ENCODE data around the gene LRRC47.

Gene LRRC47

GRCh38 chr1:3821004-3821403, 24.7 kb upstream of the LRRC47 start:
- no peaks in the 10 kb centered on the region for H3K27me3 ChIP-seq (ENCODE audit: control insufficient read depth in 3 of 3, insufficient read depth in 3 of 3, low read depth in 1 of 3, low read length in 3 of 3)
- no peak overlapping the region for H2AK5ac ChIP-seq (ENCODE audit: low read depth, low read length)
- H2BK15ac ChIP-seq (ENCODE audit: low read length): no peak overlapping the region
- no peaks in the 10 kb centered on the region for H3K79me1 ChIP-seq (ENCODE audit: low read depth, low read length)
- no peak overlapping the region for H3K9ac ChIP-seq (ENCODE audit: low read depth, low read length, poor library complexity)
- no peak overlapping the region for H2BK120ac ChIP-seq (ENCODE audit: low read depth, low read length)
- H3K4me1 ChIP-seq (ENCODE audit: control insufficient read depth in 2 of 2, insufficient read depth in 1 of 2, low read depth in 1 of 2, low read length in 2 of 2): peaks cover 0 to 8% of the 10 kb centered on the region in 2 donors
- no peak overlapping the region for H3K18ac ChIP-seq (ENCODE audit: low read length)
- no peak overlapping the region for H4K8ac ChIP-seq (ENCODE audit: low read depth, low read length)
- no peak overlapping the region for H3K23ac ChIP-seq (ENCODE audit: low read depth, low read length, poor library complexity)
- no peak overlapping the region for H4K91ac ChIP-seq (ENCODE audit: low read depth, low read length, poor library complexity)
- no peak overlapping the region for H3K27ac ChIP-seq (replicated peaks; ENCODE audit: low read length)
- H3K36me3 ChIP-seq (replicated peaks in 1 of 2; ENCODE audit: control insufficient read depth in 2 of 2, insufficient read depth in 2 of 2, low read length in 2 of 2): peaks cover 25 to 46% of the 10 kb centered on the region in 2 donors
- H3K14ac ChIP-seq (ENCODE audit: low read length): no peak overlapping the region
- no peak overlapping the region for H2BK12ac ChIP-seq (ENCODE audit: low read length)
- DNase-seq (ENCODE audit: low spot score): no peak
- H3K4ac ChIP-seq (ENCODE audit: low read length): no peak overlapping the region
- no CpG with 5 or more reads among the region's 6 CpGs for WGBS, 2 donors (ENCODE audit: extremely low coverage in 2 of 2, insufficient read length in 2 of 2, insufficient replicate concordance in 1 of 2)
- no peak overlapping the region for H3K4me3 ChIP-seq (ENCODE audit: low read length in 2 of 2)
- H2BK5ac ChIP-seq (ENCODE audit: low read length): no peak overlapping the region
- no peak overlapping the region for H3K4me2 ChIP-seq (ENCODE audit: insufficient read depth, low read length, poor library complexity, severe bottlenecking)
- no peaks in the 10 kb centered on the region for H3K9me3 ChIP-seq (replicated peaks in 1 of 2; ENCODE audit: control insufficient read depth in 2 of 2, insufficient read depth in 1 of 2, low read depth in 1 of 2, low read length in 2 of 2)
- no peak overlapping the region for H2AFZ ChIP-seq (ENCODE audit: low read length)

GRCh38 chr1:3820316-3820715, 24.0 kb upstream of the LRRC47 start:
- Histone ChIP-seq H3K4me1 (ENCODE audit: control insufficient read depth in 2 of 2, insufficient read depth in 1 of 2, low read depth in 1 of 2, low read length in 2 of 2) (peaks cover 0 to 8% of the 10 kb centered on the region in 2 donors), H3K23ac (ENCODE audit: low read depth, low read length, poor library complexity) (no peak overlapping the region), H3K27ac (replicated peaks; ENCODE audit: low read length) (no peak overlapping the region), H4K91ac (ENCODE audit: low read depth, low read length, poor library complexity) (no peak overlapping the region), H2BK15ac (ENCODE audit: low read length) (no peak overlapping the region), H2AK5ac (ENCODE audit: low read depth, low read length) (no peak overlapping the region), H2BK12ac (ENCODE audit: low read length) (no peak overlapping the region), H3K4me3 (ENCODE audit: low read length in 2 of 2) (no peak overlapping the region), H3K14ac (ENCODE audit: low read length) (no peak overlapping the region), H3K36me3 (replicated peaks in 1 of 2; ENCODE audit: control insufficient read depth in 2 of 2, insufficient read depth in 2 of 2, low read length in 2 of 2) (peaks cover 21 to 41% of the 10 kb centered on the region in 2 donors), H3K4ac (ENCODE audit: low read length) (no peak overlapping the region), H4K8ac (ENCODE audit: low read depth, low read length) (no peak overlapping the region), H3K9ac (ENCODE audit: low read depth, low read length, poor library complexity) (no peak overlapping the region), H3K4me2 (ENCODE audit: insufficient read depth, low read length, poor library complexity, severe bottlenecking) (no peak overlapping the region), H3K18ac (ENCODE audit: low read length) (no peak overlapping the region), H3K9me3 (replicated peaks in 1 of 2; ENCODE audit: control insufficient read depth in 2 of 2, insufficient read depth in 1 of 2, low read depth in 1 of 2, low read length in 2 of 2) (no peaks in the 10 kb centered on the region), H2AFZ (ENCODE audit: low read length) (no peak overlapping the region), H2BK5ac (ENCODE audit: low read length) (no peak overlapping the region), H3K27me3 (ENCODE audit: control insufficient read depth in 3 of 3, insufficient read depth in 3 of 3, low read depth in 1 of 3, low read length in 3 of 3) (no peaks in the 10 kb centered on the region), H2BK120ac (ENCODE audit: low read depth, low read length) (no peak overlapping the region), H3K79me1 (ENCODE audit: low read depth, low read length) (no peaks in the 10 kb centered on the region)
- WGBS, 2 donors (ENCODE audit: extremely low coverage in 2 of 2, insufficient read length in 2 of 2, insufficient replicate concordance in 1 of 2): no CpG with 5 or more reads among the region's 8 CpGs
- DNase-seq (ENCODE audit: low spot score): no peak

- H4K91ac ChIP-seq (ENCODE audit: low read depth, low read length, poor library complexity): no peak overlapping the region
- no peaks in the 10 kb centered on the region for H3K27me3 ChIP-seq (ENCODE audit: control insufficient read depth in 3 of 3, insufficient read depth in 3 of 3, low read depth in 1 of 3, low read length in 3 of 3)
- no peak overlapping the region for H3K27ac ChIP-seq (replicated peaks; ENCODE audit: low read length)
- no peak overlapping the region for H3K23ac ChIP-seq (ENCODE audit: low read depth, low read length, poor library complexity)
- no peak overlapping the region for H2BK15ac ChIP-seq (ENCODE audit: low read length)
- no peak overlapping the region for H2BK120ac ChIP-seq (ENCODE audit: low read depth, low read length)
- WGBS, 2 donors (ENCODE audit: extremely low coverage in 2 of 2, insufficient read length in 2 of 2, insufficient replicate concordance in 1 of 2): no CpG with 5 or more reads among the region's 10 CpGs
- no peak overlapping the region for H2BK12ac ChIP-seq (ENCODE audit: low read length)
- no peak overlapping the region for H2AFZ ChIP-seq (ENCODE audit: low read length)
- H3K4ac ChIP-seq (ENCODE audit: low read length): no peak overlapping the region
- no peak overlapping the region for H3K9ac ChIP-seq (ENCODE audit: low read depth, low read length, poor library complexity)
- H3K79me1 ChIP-seq (ENCODE audit: low read depth, low read length): no peaks in the 10 kb centered on the region
- DNase-seq (ENCODE audit: low spot score): no peak
- H2BK5ac ChIP-seq (ENCODE audit: low read length): no peak overlapping the region
- peaks cover 22 to 43% of the 10 kb centered on the region in 2 donors for H3K36me3 ChIP-seq (replicated peaks in 1 of 2; ENCODE audit: control insufficient read depth in 2 of 2, insufficient read depth in 2 of 2, low read length in 2 of 2)
- H2AK5ac ChIP-seq (ENCODE audit: low read depth, low read length): no peak overlapping the region
- H3K4me1 ChIP-seq (ENCODE audit: control insufficient read depth in 2 of 2, insufficient read depth in 1 of 2, low read depth in 1 of 2, low read length in 2 of 2): peaks cover 0 to 8% of the 10 kb centered on the region in 2 donors
- H3K4me2 ChIP-seq (ENCODE audit: insufficient read depth, low read length, poor library complexity, severe bottlenecking): no peak overlapping the region
- no peak overlapping the region for H3K4me3 ChIP-seq (ENCODE audit: low read length in 2 of 2)
- H3K14ac ChIP-seq (ENCODE audit: low read length): no peak overlapping the region
- no peak overlapping the region for H3K18ac ChIP-seq (ENCODE audit: low read length)
- no peaks in the 10 kb centered on the region for H3K9me3 ChIP-seq (replicated peaks in 1 of 2; ENCODE audit: control insufficient read depth in 2 of 2, insufficient read depth in 1 of 2, low read depth in 1 of 2, low read length in 2 of 2)
- no peak overlapping the region for H4K8ac ChIP-seq (ENCODE audit: low read depth, low read length)
Observed at GRCh38 chr1:3819771-3820200, 23.5 kb upstream of the LRRC47 start.

GRCh38 chr1:3817821-3818597, 21.7 kb upstream of the LRRC47 start:
- WGBS, 2 donors (ENCODE audit: extremely low coverage in 2 of 2, insufficient read length in 2 of 2, insufficient replicate concordance in 1 of 2): no CpG with 5 or more reads among the region's 28 CpGs
- Histone ChIP-seq H3K79me1 (ENCODE audit: low read depth, low read length) (no peaks in the 10 kb centered on the region), H2AFZ (ENCODE audit: low read length) (no peak overlapping the region)

More at GRCh38 chr1:3817821-3818597, 21.7 kb upstream of the LRRC47 start:
- H3K9ac ChIP-seq (ENCODE audit: low read depth, low read length, poor library complexity): no peak overlapping the region
- peak overlapping the region; percentile 24 for H4K91ac ChIP-seq (ENCODE audit: low read depth, low read length, poor library complexity)
- H3K4ac ChIP-seq (ENCODE audit: low read length): peak overlapping the region; percentile 76
- DNase-seq (ENCODE audit: low spot score): no peak
- H3K14ac ChIP-seq (ENCODE audit: low read length): peak overlapping the region; percentile 21
- peak overlapping the region; percentile 39 for H2BK5ac ChIP-seq (ENCODE audit: low read length)
- H3K18ac ChIP-seq (ENCODE audit: low read length): peak overlapping the region; percentile 4
- H3K23ac ChIP-seq (ENCODE audit: low read depth, low read length, poor library complexity): peak overlapping the region; percentile 80
- H3K4me1 ChIP-seq (ENCODE audit: control insufficient read depth in 2 of 2, insufficient read depth in 1 of 2, low read depth in 1 of 2, low read length in 2 of 2): peaks cover 0 to 8% of the 10 kb centered on the region in 2 donors
- no peaks in the 10 kb centered on the region for H3K27me3 ChIP-seq (ENCODE audit: control insufficient read depth in 3 of 3, insufficient read depth in 3 of 3, low read depth in 1 of 3, low read length in 3 of 3)
- peaks cover 27 to 29% of the 10 kb centered on the region in 2 donors for H3K36me3 ChIP-seq (replicated peaks in 1 of 2; ENCODE audit: control insufficient read depth in 2 of 2, insufficient read depth in 2 of 2, low read length in 2 of 2)
- no peak overlapping the region for H2BK12ac ChIP-seq (ENCODE audit: low read length)
- H3K4me2 ChIP-seq (ENCODE audit: insufficient read depth, low read length, poor library complexity, severe bottlenecking): no peak overlapping the region
- H2BK15ac ChIP-seq (ENCODE audit: low read length): no peak overlapping the region
- H2BK120ac ChIP-seq (ENCODE audit: low read depth, low read length): no peak overlapping the region
- peak overlapping the region; percentile 82 for H4K8ac ChIP-seq (ENCODE audit: low read depth, low read length)
- no peak overlapping the region for H3K4me3 ChIP-seq (ENCODE audit: low read length in 2 of 2)
- H3K9me3 ChIP-seq (replicated peaks in 1 of 2; ENCODE audit: control insufficient read depth in 2 of 2, insufficient read depth in 1 of 2, low read depth in 1 of 2, low read length in 2 of 2): peaks cover 0 to 2% of the 10 kb centered on the region in 2 donors
- no peak overlapping the region for H3K27ac ChIP-seq (replicated peaks; ENCODE audit: low read length)
- H2AK5ac ChIP-seq (ENCODE audit: low read depth, low read length): no peak overlapping the region

Data from neuronal stem cell (in vitro differentiated cells).